NCI-H1092 treated with DMSO at 0.1 percent for 48 hours (cell line): ENCODE measurements around the gene ARHGAP10.
"Not testable (repeated sequence)": the region's sequence is repeated elsewhere in the genome, so short reads cannot be mapped to it uniquely, and the experiment has no call there.

Experiments used
- DNase-seq: peaks from one replicate; lab custom pipeline; 2025; lab: John Stamatoyannopoulos, UW

ARHGAP10 gene

DNA sequence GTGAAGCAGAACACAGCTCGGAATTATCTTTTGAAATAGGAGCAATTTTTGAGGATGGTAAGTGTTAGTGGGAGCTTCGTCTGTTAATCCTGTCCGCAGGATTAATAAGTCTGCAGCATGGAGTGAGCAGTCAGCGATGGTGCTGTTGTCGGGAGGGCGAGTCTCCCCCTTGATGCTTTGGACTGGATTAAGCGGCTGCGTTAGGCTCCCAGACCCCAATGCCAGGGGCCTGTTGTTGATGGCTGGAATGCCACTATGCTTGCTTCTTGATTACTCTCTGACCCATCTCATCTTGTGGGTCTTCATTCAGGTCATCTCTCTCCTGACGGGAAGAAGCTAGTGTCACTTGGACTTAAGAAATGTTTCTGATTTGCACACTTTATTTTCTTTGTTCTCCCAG, 332.6 kb downstream of the ARHGAP10 start:
- no peak for DNase-seq

DNA sequence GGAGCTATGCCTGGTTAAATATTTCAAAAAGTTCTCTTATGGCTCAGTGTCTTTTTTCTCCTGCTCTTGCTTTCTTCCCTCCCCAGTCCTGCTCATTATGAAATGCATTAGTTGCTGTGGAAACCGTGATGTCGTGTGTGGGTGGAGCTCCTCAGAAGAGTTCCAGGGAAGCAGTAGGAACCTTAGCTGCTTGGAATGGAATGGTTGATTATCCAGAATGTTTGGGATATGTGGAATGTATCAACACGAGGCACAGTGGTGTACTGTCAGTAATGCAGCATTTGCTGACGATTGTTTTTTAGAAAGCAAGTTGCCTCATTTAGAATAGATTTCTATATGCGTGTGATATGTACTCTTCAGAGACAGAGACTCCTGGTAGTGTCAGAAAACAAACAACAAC, 333.2 kb downstream of the ARHGAP10 start:
- DNase-seq, result no peak

- DNase-seq, result peak; percentile 10
These were observed 335.5 kb downstream of the ARHGAP10 start for GRCh38 chr4:148067301-148067916.

- no peak for DNase-seq
These were observed 336.4 kb downstream of the ARHGAP10 start for GRCh38 chr4:148068065-148068911.

GRCh38 chr4:148069086-148069894, 337.4 kb downstream of the ARHGAP10 start:
- DNase-seq, result no peak

- no peak for DNase-seq
These were observed 337.9 kb downstream of the ARHGAP10 start for GRCh38 chr4:148069895-148070178.

- no peak for DNase-seq
These were observed 339.1 kb downstream of the ARHGAP10 start for GRCh38 chr4:148071009-148071408.

DNA sequence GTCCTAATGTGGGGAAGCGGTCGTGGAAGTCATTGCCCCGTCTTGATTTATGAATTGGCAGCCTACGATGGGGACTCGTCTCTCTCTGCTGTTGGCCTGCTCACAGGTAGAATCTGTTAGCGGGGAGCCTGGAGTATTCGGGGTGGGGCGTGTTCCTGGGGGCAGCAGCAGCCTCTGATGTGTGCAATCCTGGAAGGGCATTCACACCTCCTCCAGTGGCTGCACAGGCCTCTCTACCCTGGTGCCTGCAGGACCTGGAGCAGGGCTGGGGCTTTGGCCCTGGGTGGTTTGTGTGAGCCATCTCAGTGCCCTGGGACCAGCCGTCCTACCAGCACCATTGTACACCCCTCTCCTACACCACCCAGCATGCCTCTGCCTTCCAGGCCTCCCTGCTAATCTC, 340.9 kb downstream of the ARHGAP10 start:
- DNase-seq, result no peak

GRCh38 chr4:148073349-148073748, 341.5 kb downstream of the ARHGAP10 start:
- no peak for DNase-seq

DNA sequence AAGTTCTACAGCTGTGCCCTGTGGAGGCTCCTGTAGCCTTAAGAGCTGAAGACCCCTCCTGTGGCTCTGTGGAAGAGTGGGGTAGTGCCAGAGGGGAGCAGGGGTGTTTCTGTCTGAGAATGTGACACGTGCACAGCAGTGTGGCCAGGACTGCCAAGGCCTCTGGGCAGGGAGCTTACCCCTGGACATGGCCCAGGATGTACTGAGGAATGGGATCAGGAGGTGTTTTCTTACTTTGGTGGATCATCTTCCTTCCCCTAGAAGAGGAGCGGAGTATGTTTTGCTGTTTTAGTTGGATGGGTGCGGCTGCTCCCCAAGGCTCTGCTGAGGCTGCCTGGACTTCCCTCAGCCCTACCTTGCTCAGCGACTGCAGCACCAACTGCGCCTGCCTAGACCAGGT, 342.6 kb downstream of the ARHGAP10 start:
- DNase-seq, result no peak

DNA sequence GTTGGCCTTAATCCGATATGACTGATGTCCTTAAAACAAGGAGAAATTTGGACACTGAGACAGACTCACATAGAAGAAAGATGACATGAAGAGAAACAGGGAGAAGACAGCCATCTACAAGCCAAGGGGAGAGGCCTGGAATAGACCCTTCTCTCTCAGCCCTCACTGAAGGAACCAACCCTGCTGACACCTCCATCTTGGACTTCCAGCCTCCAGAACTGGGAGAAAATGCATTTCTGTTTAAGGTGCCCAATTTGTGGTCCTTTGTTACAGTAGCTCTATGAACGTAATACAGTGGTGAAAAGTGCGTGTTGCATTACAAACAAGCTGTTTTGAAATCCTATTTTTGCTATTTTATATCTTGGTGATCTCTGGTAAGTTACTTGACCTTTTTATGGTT, 343.6 kb downstream of the ARHGAP10 start:
- DNase-seq, result no peak

DNA sequence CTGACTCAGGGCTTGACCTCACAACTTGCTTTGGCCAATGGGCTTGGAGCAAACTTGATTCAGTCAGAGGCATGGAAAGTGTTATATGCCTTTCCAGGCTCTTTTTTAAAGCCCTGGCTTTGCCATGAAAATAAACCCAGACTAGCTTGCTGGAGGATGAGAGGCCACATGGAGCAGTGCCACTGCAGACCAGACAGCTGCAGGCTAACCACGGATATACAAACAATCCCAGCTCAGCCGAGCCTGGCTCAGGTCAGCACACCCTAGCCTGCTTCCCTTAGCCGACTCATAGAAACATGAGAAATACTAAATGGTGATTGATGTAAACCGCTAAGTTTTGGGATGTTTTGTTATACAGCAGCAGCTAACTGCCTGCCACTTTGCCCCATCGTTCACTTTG, 345.1 kb downstream of the ARHGAP10 start:
- DNase-seq, result no peak

- no peak for DNase-seq
These were observed 345.7 kb downstream of the ARHGAP10 start for GRCh38 chr4:148077581-148077980.

DNA sequence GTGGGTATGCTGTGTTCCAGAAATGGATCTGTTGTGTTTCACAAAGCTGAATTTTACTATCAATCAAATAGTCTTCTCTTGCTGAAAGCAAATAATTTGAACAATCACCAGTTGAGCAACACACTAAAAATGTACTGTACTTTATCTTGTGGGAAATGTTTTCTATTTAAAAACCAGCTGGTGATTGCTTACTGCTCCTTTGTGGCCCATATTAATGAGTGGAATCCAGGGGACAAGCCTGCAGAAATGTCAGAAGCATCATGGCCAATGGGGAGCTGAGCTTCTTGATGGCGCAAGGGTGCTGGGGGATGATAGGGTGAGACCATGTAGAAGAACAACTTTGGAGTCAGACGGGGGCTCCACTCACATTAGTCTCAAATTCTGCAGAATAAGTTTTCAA, 346.2 kb downstream of the ARHGAP10 start:
- no peak for DNase-seq

GRCh38 chr4:148079961-148080360, 348.1 kb downstream of the ARHGAP10 start:
- no peak for DNase-seq

DNA sequence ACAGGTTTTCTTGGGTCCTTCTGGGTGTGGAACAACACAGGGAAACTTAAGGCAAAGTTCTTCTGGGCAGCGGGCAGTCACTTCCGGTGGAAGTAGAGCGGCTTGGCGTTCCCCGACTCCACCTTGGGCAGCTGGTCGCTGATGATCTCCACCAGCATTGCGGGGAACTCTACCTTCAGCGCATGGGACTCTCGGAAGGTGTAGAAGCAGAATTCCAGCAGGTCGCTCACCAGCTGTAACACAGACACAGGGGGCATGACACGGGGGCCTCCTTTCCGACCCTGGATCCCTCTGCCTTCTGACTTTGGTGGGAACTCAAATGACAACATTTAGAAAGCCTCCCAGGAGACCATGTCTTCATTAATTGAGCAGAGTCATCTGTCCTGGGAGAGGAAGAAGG, 349.4 kb downstream of the ARHGAP10 start:
- no peak for DNase-seq

DNA sequence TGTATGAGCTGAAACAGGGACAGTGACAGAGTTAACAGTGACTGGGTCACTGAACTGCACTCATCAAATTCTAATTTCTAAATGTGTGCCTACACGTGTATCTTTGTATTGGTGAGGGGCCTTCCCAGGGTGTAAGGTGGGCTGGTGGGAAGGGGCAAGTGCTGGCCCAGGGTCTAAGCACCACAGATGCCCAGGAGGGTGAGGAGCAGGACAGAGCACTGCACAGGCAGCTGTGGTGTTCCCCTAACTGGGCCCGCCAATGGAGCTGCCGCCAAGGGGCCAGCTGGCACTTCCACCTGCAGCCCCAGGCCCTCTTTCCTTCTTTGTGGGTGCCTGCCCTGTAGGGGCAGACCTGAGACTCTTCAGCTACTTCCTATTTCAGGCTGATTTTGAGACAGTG, 349.9 kb downstream of the ARHGAP10 start:
- no peak for DNase-seq

GRCh38 chr4:148083073-148083472, 351.2 kb downstream of the ARHGAP10 start:
- not testable (repeated sequence) for DNase-seq

GRCh38 chr4:148089624-148090023, 357.7 kb downstream of the ARHGAP10 start:
- no peak for DNase-seq

DNA sequence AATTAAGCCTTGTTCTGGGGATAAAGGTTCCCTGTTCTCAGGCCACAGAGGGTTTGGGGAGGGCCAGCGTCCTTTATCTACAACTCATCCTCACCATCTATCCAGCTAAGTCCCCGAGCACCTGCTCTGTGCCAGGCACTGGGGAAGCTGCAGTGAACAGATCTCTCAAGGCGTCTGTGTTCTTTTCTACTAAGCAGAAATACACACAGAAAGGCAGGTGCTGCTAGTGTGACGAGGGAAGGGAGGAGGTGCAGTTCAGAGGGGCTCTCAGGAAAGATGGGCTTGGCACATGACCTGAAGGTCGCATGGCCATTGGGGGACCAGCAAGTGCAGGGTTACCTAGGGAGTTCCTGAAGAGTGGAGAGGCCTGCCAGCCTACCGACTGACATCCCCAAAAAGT, 358.1 kb downstream of the ARHGAP10 start:
- no peak for DNase-seq

GRCh38 chr4:148090503-148091476, 358.9 kb downstream of the ARHGAP10 start:
- DNase-seq, result no peak

GRCh38 chr4:148091896-148092295, 360.0 kb downstream of the ARHGAP10 start:
- no peak for DNase-seq
